PFSK-1 (cell line): ENCODE data around the gene MICB.

Experiments used
- FOXP2 ChIP-seq: optimal IDR thresholded peaks from 2 replicates; pipeline ENCODE3; 2011; ENCODE audit warnings: borderline replicate concordance, control low read depth, inconsistent platforms; ENCODE audit not compliant: insufficient read depth; ENCODE audit errors: extremely low read length, extremely low read depth
- POLR2AphosphoS5 ChIP-seq: IDR thresholded peaks from 2 replicates; pipeline ENCODE4 v1.6.1; 2012; ENCODE audit warnings: low read depth, mild to moderate bottlenecking, control low read depth, low read length, moderate library complexity
- REST ChIP-seq, 2 experiments: IDR thresholded peaks; 2 replicates each; pipeline versions ENCODE4 v1.6.1 to v1.8.0; 2011 to 2012; ENCODE audit warnings: low read depth in 2 of 2, low read length in 2 of 2, control low read depth in 1 of 2, inconsistent platforms in 1 of 2, mild to moderate bottlenecking in 1 of 2, moderate library complexity in 1 of 2; ENCODE audit not compliant: insufficient read depth in 1 of 2
- SIN3A ChIP-seq: IDR thresholded peaks from 2 replicates; pipeline ENCODE4 v1.6.1; 2012; ENCODE audit warnings: mild to moderate bottlenecking, low read length, moderate library complexity, borderline replicate concordance; ENCODE audit not compliant: insufficient read depth
- TAF1 ChIP-seq: IDR thresholded peaks from 2 replicates; pipeline ENCODE4 v1.6.1; 2012; ENCODE audit warnings: low read length, control low read depth, borderline replicate concordance; ENCODE audit not compliant: insufficient read depth

The MICB gene

GRCh38 chr6:31510007-31510406 lies 12.1 kb downstream of the MICB start:
- no peak for TF ChIP-seq FOXP2
- TF ChIP-seq TAF1: no peak
- no peak for TF ChIP-seq POLR2AphosphoS5
- TF ChIP-seq SIN3A: no peak

- TF ChIP-seq POLR2AphosphoS5: no peak
- no peak for TF ChIP-seq REST (IDR thresholded peaks at IDR 0.05; ENCODE audit: insufficient read depth in 1 of 2, low read depth in 2 of 2, low read length in 2 of 2)
- no peak for TF ChIP-seq FOXP2
- no peak for TF ChIP-seq TAF1
- no peak for TF ChIP-seq SIN3A
These were observed 15.7 kb downstream of the MICB start for GRCh38 chr6:31513456-31514165.

- TF ChIP-seq POLR2AphosphoS5 (no peak), SIN3A (no peak), FOXP2 (no peak), REST (IDR thresholded peaks at IDR 0.05; ENCODE audit: insufficient read depth in 1 of 2, low read depth in 2 of 2, low read length in 2 of 2) (no peak), TAF1 (no peak)
These were observed 23.9 kb downstream of the MICB start for GRCh38 chr6:31521835-31522234.

- no peak for TF ChIP-seq SIN3A
- no peak for TF ChIP-seq FOXP2
- TF ChIP-seq POLR2AphosphoS5: no peak
- TF ChIP-seq REST (IDR thresholded peaks at IDR 0.05; ENCODE audit: insufficient read depth in 1 of 2, low read depth in 2 of 2, low read length in 2 of 2): no peak
- TF ChIP-seq TAF1: no peak
These were observed 27.6 kb downstream of the MICB start for GRCh38 chr6:31525553-31525931.

GRCh38 chr6:31525932-31526591 lies 28.1 kb downstream of the MICB start:
- TF ChIP-seq POLR2AphosphoS5 (no peak), REST (IDR thresholded peaks at IDR 0.05; ENCODE audit: insufficient read depth in 1 of 2, low read depth in 2 of 2, low read length in 2 of 2) (no peak), FOXP2 (no peak), SIN3A (no peak), TAF1 (no peak)
